Measurements from ENCODE around the gene KLHDC7B.

The KLHDC7B gene

GRCh38 chr22:50560034-50560433, 14.3 kb downstream of the KLHDC7B start:
- H3K36me3 ChIP-seq (ENCODE audit: control insufficient read depth, insufficient read depth, low read length): no peaks in the 10 kb centered on the region
- no peak overlapping the region for H3K4me3 ChIP-seq (replicated peaks; ENCODE audit: low read depth, low read length)
- no peak for TF ChIP-seq CTCF (IDR thresholded peaks at IDR 0.05; ENCODE audit: insufficient read depth, low read length, poor library complexity, severe bottlenecking)
- DNase-seq (ENCODE audit: extremely low read depth, insufficient read length): no peak
- H3K27me3 ChIP-seq (replicated peaks; ENCODE audit: control insufficient read depth, insufficient read depth, low read length): no peaks in the 10 kb centered on the region

GRCh38 chr22:50561401-50562358, 16.0 kb downstream of the KLHDC7B start:
- no peaks in the 10 kb centered on the region; the same call in 1 of the 2 replicates for H3K36me3 ChIP-seq (ENCODE audit: control insufficient read depth, insufficient read depth, low read length)

GRCh38 chr22:50562523-50563412, 17.1 kb downstream of the KLHDC7B start, which contains the start of gene SYCE3:
TSS of gene SYCE3 (minus strand) at chr22:50562919. CDS start at chr22:50556405, 6,514 bp downstream.
- TF ChIP-seq CTCF (IDR thresholded peaks at IDR 0.05; ENCODE audit: insufficient read depth, low read length, poor library complexity, severe bottlenecking): peak; percentile 75
- no peaks in the 10 kb centered on the region; the same call in none of the 2 replicates for H3K36me3 ChIP-seq (ENCODE audit: control insufficient read depth, insufficient read depth, low read length)
- peak; percentile 93 for DNase-seq (ENCODE audit: extremely low read depth, insufficient read length)
- peak within 1 kb of the TSS; percentile 78 for H3K4me3 ChIP-seq (replicated peaks; ENCODE audit: low read depth, low read length)
- no peaks in the 10 kb centered on the region for H3K27me3 ChIP-seq (replicated peaks; ENCODE audit: control insufficient read depth, insufficient read depth, low read length)

More at GRCh38 chr22:50561401-50562358, 16.0 kb downstream of the KLHDC7B start:
- DNase-seq (ENCODE audit: extremely low read depth, insufficient read length): no peak
- Histone ChIP-seq H3K4me3 (replicated peaks; ENCODE audit: low read depth, low read length) (no peak overlapping the region), H3K27me3 (replicated peaks; ENCODE audit: control insufficient read depth, insufficient read depth, low read length) (no peaks in the 10 kb centered on the region)
- no peak for TF ChIP-seq CTCF (IDR thresholded peaks at IDR 0.05; ENCODE audit: insufficient read depth, low read length, poor library complexity, severe bottlenecking)

GRCh38 chr22:50563413-50564160, 17.9 kb downstream of the KLHDC7B start:
- Histone ChIP-seq H3K36me3 (ENCODE audit: control insufficient read depth, insufficient read depth, low read length) (peaks cover 2% of the 10 kb centered on the region), H3K27me3 (replicated peaks; ENCODE audit: control insufficient read depth, insufficient read depth, low read length) (no peaks in the 10 kb centered on the region), H3K4me3 (replicated peaks; ENCODE audit: low read depth, low read length) (peak overlapping the region; percentile 78)
- DNase-seq (ENCODE audit: extremely low read depth, insufficient read length): no peak
- no peak for TF ChIP-seq CTCF (IDR thresholded peaks at IDR 0.05; ENCODE audit: insufficient read depth, low read length, poor library complexity, severe bottlenecking)

- Histone ChIP-seq H3K27me3 (replicated peaks; ENCODE audit: control insufficient read depth, insufficient read depth, low read length) (no peaks in the 10 kb centered on the region), H3K4me3 (replicated peaks; ENCODE audit: low read depth, low read length) (no peak overlapping the region), H3K36me3 (ENCODE audit: control insufficient read depth, insufficient read depth, low read length) (peaks cover 6% of the 10 kb centered on the region)
- TF ChIP-seq CTCF (IDR thresholded peaks at IDR 0.05; ENCODE audit: insufficient read depth, low read length, poor library complexity, severe bottlenecking): no peak
- no peak for DNase-seq (ENCODE audit: extremely low read depth, insufficient read length)
Measured at GRCh38 chr22:50564289-50564688, 18.6 kb downstream of the KLHDC7B start.
